HEK293 (cell line): ENCODE measurements around the gene UBALD2.

ENCODE experiments used
- CTCF ChIA-PET: fragments of 350-600 bp; formaldehyde crosslinking; extraction: SDS; loops from one replicate; lab custom pipeline; 2021; ENCODE audit warnings: antibody characterized with exemption; lab: Yijun Ruan, JAX
- POLR2A ChIA-PET: fragments of 300-600 bp; formaldehyde crosslinking; extraction: SDS; loops from one replicate; lab custom pipeline; 2020; ENCODE audit warnings: antibody characterized with exemption, inconsistent platforms; lab: Yijun Ruan, JAX
- H3K27ac ChIP-seq: fragments of 200-500 bp; sonication (Bioruptor generic); 2 replicates; pipeline ENCODE4 v1.5.1; 2014; ENCODE audit warnings: low read depth, low read length, control low read depth, inconsistent platforms; ENCODE audit errors: extremely low read depth
- H3K36me3 ChIP-seq, 2 experiments: fragments of 200-500 bp in 1 of 2; sonication (Bioruptor generic) in 1 of 2; 1 replicate in 1 of 2; 2 replicates in 1 of 2; pipeline ENCODE4 v1.5.1; 2014 to 2017; ENCODE audit warnings: inconsistent platforms in 2 of 2, low read length in 2 of 2; ENCODE audit not compliant: control insufficient read depth in 2 of 2, insufficient read depth in 1 of 2
- H3K4me1 ChIP-seq: fragments of 200-500 bp; sonication (Bioruptor generic); 2 replicates; pipeline ENCODE4 v1.5.1; 2014; ENCODE audit warnings: mild to moderate bottlenecking, low read length, inconsistent platforms; ENCODE audit not compliant: control insufficient read depth, insufficient read depth
- H3K4me3 ChIP-seq: 2 replicates; pipeline ENCODE4 v1.5.1; 2011; ENCODE audit warnings: low read depth, mild to moderate bottlenecking, control low read depth, low read length, moderate library complexity
- H3K9me3 ChIP-seq: fragments of 200-500 bp; sonication (Bioruptor generic); 2 replicates; pipeline ENCODE4 v1.5.1; 2014; ENCODE audit warnings: low read depth, low read length, inconsistent platforms; ENCODE audit not compliant: control insufficient read depth, insufficient read depth
- BCL11A ChIP-seq: fragments of 450-650 bp; formaldehyde crosslinking; IDR thresholded peaks from 2 replicates; pipeline ENCODE4 v1.5.1; 2016; ENCODE audit warnings: low read depth, missing biosample characterization, missing genetic modification characterization
- HIC1 ChIP-seq: fragments of 450-650 bp; formaldehyde crosslinking; IDR thresholded peaks from 2 replicates; pipeline ENCODE4 v1.5.1; 2016; ENCODE audit warnings: missing biosample characterization, missing genetic modification characterization
- KLF10 ChIP-seq: fragments of 450-650 bp; IDR thresholded peaks from 2 replicates; pipeline ENCODE4 v1.5.1; 2018; ENCODE audit warnings: missing biosample characterization, mild to moderate bottlenecking, missing genetic modification characterization
- KLF17 ChIP-seq: fragments of 450-650 bp; formaldehyde crosslinking; IDR thresholded peaks from 2 replicates; pipeline ENCODE4 v1.5.1; 2016; ENCODE audit warnings: missing biosample characterization, missing genetic modification characterization
- KLF7 ChIP-seq: fragments of 450-650 bp; formaldehyde crosslinking; IDR thresholded peaks from 2 replicates; pipeline ENCODE4 v1.5.1; 2016; ENCODE audit warnings: missing biosample characterization, missing genetic modification characterization, borderline replicate concordance
- PRDM10 ChIP-seq: fragments of 450-650 bp; formaldehyde crosslinking; IDR thresholded peaks from 2 replicates; pipeline ENCODE4 v1.5.1; 2016; ENCODE audit warnings: missing biosample characterization, missing genetic modification characterization
- RBAK ChIP-seq: fragments of 450-650 bp; formaldehyde crosslinking; IDR thresholded peaks from 2 replicates; pipeline ENCODE4 v1.5.1; 2016; ENCODE audit warnings: missing biosample characterization, missing genetic modification characterization
- SP2 ChIP-seq: fragments of 450-650 bp; formaldehyde crosslinking; IDR thresholded peaks from 2 replicates; pipeline ENCODE4 v1.5.1; 2016; ENCODE audit warnings: missing biosample characterization, missing genetic modification characterization
- ZBTB21 ChIP-seq: fragments of 450-650 bp; formaldehyde crosslinking; IDR thresholded peaks from 2 replicates; pipeline ENCODE4 v1.5.1; 2017; ENCODE audit warnings: missing biosample characterization, missing genetic modification characterization
- ZBTB48 ChIP-seq: fragments of 450-650 bp; formaldehyde crosslinking; IDR thresholded peaks from 2 replicates; pipeline ENCODE4 v1.5.1; 2016; ENCODE audit warnings: missing biosample characterization, missing genetic modification characterization
- ZBTB49 ChIP-seq: fragments of 450-650 bp; formaldehyde crosslinking; IDR thresholded peaks from 2 replicates; pipeline ENCODE4 v1.5.1; 2016; ENCODE audit warnings: missing biosample characterization, missing genetic modification characterization, low read depth
- ZNF132 ChIP-seq: fragments of 450-650 bp; formaldehyde crosslinking; IDR thresholded peaks from 2 replicates; pipeline ENCODE4 v1.5.1; 2017; ENCODE audit warnings: missing biosample characterization, missing genetic modification characterization, borderline replicate concordance
- ZNF18 ChIP-seq: fragments of 450-650 bp; formaldehyde crosslinking; IDR thresholded peaks from 2 replicates; pipeline ENCODE4 v1.5.1; 2016; ENCODE audit warnings: missing biosample characterization, missing genetic modification characterization
- ZNF292 ChIP-seq: fragments of 450-650 bp; formaldehyde crosslinking; IDR thresholded peaks from 2 replicates; pipeline ENCODE4 v1.5.1; 2016; ENCODE audit warnings: low read depth, missing biosample characterization, missing genetic modification characterization, borderline replicate concordance
- ZNF354C ChIP-seq: fragments of 450-650 bp; formaldehyde crosslinking; IDR thresholded peaks from 2 replicates; pipeline ENCODE4 v1.5.1; 2016; ENCODE audit warnings: missing biosample characterization, missing genetic modification characterization, low read depth, borderline replicate concordance
- ZNF501 ChIP-seq: fragments of 450-650 bp; formaldehyde crosslinking; IDR thresholded peaks from 2 replicates; pipeline ENCODE4 v1.5.1; 2016; ENCODE audit warnings: missing biosample characterization, missing genetic modification characterization
- ZNF521 ChIP-seq: fragments of 450-650 bp; formaldehyde crosslinking; IDR thresholded peaks from 2 replicates; pipeline ENCODE4 v1.5.1; 2017; ENCODE audit warnings: missing biosample characterization, mild to moderate bottlenecking, missing genetic modification characterization
- ZNF530 ChIP-seq: fragments of 450-650 bp; formaldehyde crosslinking; IDR thresholded peaks from 2 replicates; pipeline ENCODE4 v1.5.1; 2016; ENCODE audit warnings: low read depth, missing biosample characterization, missing genetic modification characterization
- ZNF558 ChIP-seq: fragments of 450-650 bp; formaldehyde crosslinking; IDR thresholded peaks from 2 replicates; pipeline ENCODE4 v1.5.1; 2016; ENCODE audit warnings: missing biosample characterization, missing genetic modification characterization
- ZNF571 ChIP-seq: fragments of 450-650 bp; formaldehyde crosslinking; IDR thresholded peaks from 2 replicates; pipeline ENCODE4 v1.5.0; 2017; ENCODE audit warnings: missing biosample characterization, missing genetic modification characterization
- ZNF596 ChIP-seq: fragments of 450-650 bp; IDR thresholded peaks from 2 replicates; pipeline ENCODE4 v1.5.0; 2018; ENCODE audit warnings: missing biosample characterization, mild to moderate bottlenecking, missing genetic modification characterization, moderate library complexity
- ZNF664 ChIP-seq: fragments of 450-650 bp; formaldehyde crosslinking; IDR thresholded peaks from 2 replicates; pipeline ENCODE4 v1.5.1; 2016; ENCODE audit warnings: missing biosample characterization, missing genetic modification characterization
- ZNF670 ChIP-seq: fragments of 450-650 bp; formaldehyde crosslinking; IDR thresholded peaks from 2 replicates; pipeline ENCODE4 v1.5.1; 2016; ENCODE audit warnings: missing biosample characterization, missing genetic modification characterization, low read depth

UBALD2 gene

GRCh38 chr17:76253841-76254240, 11.3 kb upstream of the UBALD2 start:
- POLR2A ChIA-PET: interaction anchor here (0.6 kb wide), 1 partner anchor 102 kb away, joined by 9 read pairs; no protein-coding TSS in a partner anchor
- Histone ChIP-seq H3K36me3 (no peaks in the 10 kb centered on the region), H3K27ac (no peak overlapping the region), H3K9me3 (no peaks in the 10 kb centered on the region), H3K4me1 (no peaks in the 10 kb centered on the region), H3K4me3 (no peak overlapping the region)
- CTCF ChIA-PET: no interaction called here
- TF ChIP-seq BCL11A (tag by site-specific recombination) (no peak), KLF10 (tag by site-specific recombination) (no peak), ZNF521 (tag by site-specific recombination) (no peak), KLF7 (tag by site-specific recombination) (no peak), ZNF530 (tag by site-specific recombination) (no peak), ZNF664 (tag by site-specific recombination) (no peak), ZNF596 (tag by site-specific recombination) (no peak)

- Histone ChIP-seq H3K4me1 (no peaks in the 10 kb centered on the region), H3K27ac (no peak overlapping the region), H3K4me3 (no peak overlapping the region), H3K9me3 (no peaks in the 10 kb centered on the region), H3K36me3 (no peaks in the 10 kb centered on the region)
- ChIA-PET POLR2A (interaction anchor here (0.6 kb wide), 1 partner anchor 101 kb away, joined by 9 read pairs; no protein-coding TSS in a partner anchor), CTCF (interaction anchor here (0.6 kb wide), 1 partner anchor 459 kb away, joined by 3 read pairs; no protein-coding TSS in a partner anchor)
- TF ChIP-seq KLF17: no peak
- TF ChIP-seq ZBTB48 (tag by site-specific recombination): no peak
- no peak for TF ChIP-seq ZNF670
- TF ChIP-seq ZNF292 (tag by site-specific recombination): no peak
- no peak for TF ChIP-seq HIC1 (tag by site-specific recombination)
- no peak for TF ChIP-seq ZNF501
- no peak for TF ChIP-seq RBAK
- TF ChIP-seq ZNF571 (tag by site-specific recombination): no peak
- no peak for TF ChIP-seq ZNF354C (tag by site-specific recombination)
- no peak for TF ChIP-seq ZNF18
- no peak for TF ChIP-seq ZBTB21
- TF ChIP-seq ZNF558 (tag by site-specific recombination): no peak
- no peak for TF ChIP-seq SP2 (tag by site-specific recombination)
- no peak for TF ChIP-seq PRDM10 (tag by site-specific recombination)
- no peak for TF ChIP-seq ZNF132 (tag by site-specific recombination)
- no peak for TF ChIP-seq ZBTB49 (tag by site-specific recombination)
Measured at GRCh38 chr17:76254275-76254674, 10.9 kb upstream of the UBALD2 start.
